Pulmonary artery endothelial cell (primary cell): ENCODE data around the gene ENKUR. TPM values are rescaled to one million over a fixed set of nuclear protein-coding genes. Genes with fewer than 3 reads are reported as not detected.

Experiments used
- DNase-seq: peaks from one replicate; pipeline ENCODE4 v3.0.0-alpha.2; 2011; ENCODE audit warnings: low read depth, low spot score
- total RNA-seq: library from RNA; depleted of rRNA; stranded (reverse); fragments of >200 nt; gene quantifications from 2 replicates; pipeline ENCODE4 v1.2.3, GENCODE V29; 2014

ENKUR gene
- total RNA-seq, 1 donor from 2014 or later = 0.13 TPM

GRCh38 chr10:24950439-24950838 lies 65.5 kb downstream of the ENKUR start:
- DNase-seq = no peak

- no peak for DNase-seq
Observed at GRCh38 chr10:24949616-24950015, 66.3 kb downstream of the ENKUR start.

GRCh38 chr10:24947304-24948097 lies 68.5 kb downstream of the ENKUR start:
- no peak for DNase-seq

GRCh38 chr10:24944512-24945255 lies 71.3 kb downstream of the ENKUR start:
- DNase-seq = no peak

GRCh38 chr10:24938525-24938924 lies 77.4 kb downstream of the ENKUR start:
- DNase-seq = no peak

GRCh38 chr10:24938076-24938475 lies 77.9 kb downstream of the ENKUR start:
- no peak for DNase-seq

GRCh38 chr10:24935504-24936292 lies 80.3 kb downstream of the ENKUR start:
- DNase-seq = no peak

Other genes starting within 250 kb of the ENKUR start
- gene PRTFDC1, start 63.6 kb downstream of the ENKUR start, total RNA-seq = 6.7 and 22.5 TPM in 2 replicates
- gene THNSL1, start 454 bp upstream of the ENKUR start, total RNA-seq = 2.7 and 4.0 TPM in 2 replicates
- under 0.01 and 0.07 TPM in 2 replicates for gene GPR158, start 158.8 kb upstream of the ENKUR start, total RNA-seq